GM12872 (cell line): ENCODE measurements around the gene COMMD10.

Source experiments
- CTCF ChIP-seq: IDR thresholded peaks from 3 replicates; pipeline ENCODE4 v1.5.1; 2011; ENCODE audit warnings: low read depth, mild to moderate bottlenecking, low read length, moderate library complexity; ENCODE audit not compliant: insufficient read depth

COMMD10 gene

DNA sequence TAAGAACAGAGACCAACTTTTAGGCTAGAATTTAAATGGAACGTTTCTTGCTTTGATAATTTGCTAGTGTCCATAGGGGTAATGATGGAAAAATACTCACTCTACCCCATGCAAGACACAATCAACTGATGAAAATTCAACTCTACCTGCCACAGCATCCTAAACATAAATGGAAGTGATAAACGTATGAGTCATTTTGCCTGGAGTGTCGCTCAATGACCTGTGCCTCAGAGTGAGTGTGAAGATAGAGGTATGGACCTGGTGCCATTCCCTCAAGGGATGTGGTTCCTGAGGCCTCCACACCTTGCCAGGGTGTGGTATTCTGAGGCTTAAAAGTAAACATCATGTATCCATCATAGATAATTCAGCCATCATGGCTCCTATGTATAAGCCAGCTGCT is 38.6 kb upstream of the COMMD10 start:
- TF ChIP-seq CTCF, result no peak

DNA sequence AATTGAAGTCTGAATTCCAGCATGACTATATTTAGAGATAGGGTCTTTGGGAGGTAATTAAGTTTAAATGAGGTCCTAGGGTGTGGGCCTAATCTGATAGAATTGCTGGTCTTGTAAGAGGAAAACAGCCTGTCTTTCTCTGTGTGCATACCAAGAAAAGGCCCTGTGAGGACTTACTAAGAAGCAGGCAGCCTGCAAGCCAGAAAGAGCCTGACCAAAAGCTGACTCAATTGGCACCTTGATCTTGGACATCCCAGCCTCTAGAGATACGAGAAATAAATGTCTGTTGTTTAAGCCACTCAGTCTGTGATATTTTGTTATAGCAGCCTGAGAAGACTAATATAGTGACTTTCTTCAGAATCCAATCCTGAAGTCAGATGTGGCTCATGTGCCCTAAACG is 38.0 kb upstream of the COMMD10 start:
- TF ChIP-seq CTCF, result no peak

GRCh38 chr5:116058346-116058936 is 26.4 kb upstream of the COMMD10 start:
- TF ChIP-seq CTCF, result no peak

GRCh38 chr5:116062352-116062751 is 22.5 kb upstream of the COMMD10 start:
- 0 out of 3 replicates have a peak, but pooled peaks have one; percentile 23 for TF ChIP-seq CTCF

DNA sequence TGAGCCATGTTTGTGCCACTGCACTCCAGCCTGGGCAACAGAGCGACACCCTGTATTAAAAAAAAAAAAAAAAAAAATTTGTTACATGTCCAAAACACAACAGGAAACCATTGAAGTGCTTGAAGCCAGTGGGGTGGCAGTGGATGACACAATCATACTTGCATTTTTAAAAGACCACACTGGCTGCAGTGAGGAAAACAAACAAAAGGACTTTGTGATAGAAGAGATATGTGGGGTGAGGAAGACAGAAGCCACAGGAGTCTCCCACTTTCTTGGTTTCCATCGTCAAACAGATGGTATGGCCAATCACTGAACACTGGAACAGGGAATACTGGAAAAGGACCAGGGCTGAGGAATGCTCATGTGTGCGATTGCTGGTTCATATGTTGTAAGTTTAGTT is 20.9 kb upstream of the COMMD10 start:
- TF ChIP-seq CTCF, result no peak

DNA sequence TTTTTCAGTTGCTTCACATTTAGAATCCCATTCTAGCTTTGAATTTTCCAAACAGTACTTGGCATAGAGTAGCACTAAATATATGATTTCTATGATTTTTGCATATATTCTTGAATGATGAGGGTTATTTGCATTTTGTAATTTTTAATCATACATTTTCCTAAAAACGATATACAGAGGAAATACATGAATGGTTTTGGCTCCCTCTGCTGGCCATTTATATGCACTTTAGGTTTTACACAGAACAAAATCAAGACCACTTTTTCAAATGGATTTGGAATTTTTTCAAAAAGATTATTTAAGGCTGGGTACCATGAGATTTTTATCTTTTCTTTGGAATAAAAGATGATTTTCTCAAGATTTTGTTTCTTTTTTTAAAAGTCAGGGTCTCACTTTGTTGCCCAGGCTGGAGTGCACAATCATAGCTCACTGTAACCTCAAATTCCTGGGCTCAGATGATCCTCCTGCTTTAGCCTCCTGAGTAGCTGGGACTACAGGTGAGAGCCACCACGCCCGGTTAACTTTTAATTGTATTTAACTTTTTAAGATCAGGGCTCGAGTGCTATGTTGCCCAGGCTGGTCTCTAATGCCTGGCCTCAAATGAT is 16.7 kb upstream of the COMMD10 start:
- TF ChIP-seq CTCF, result peak; percentile 53

- no peak for TF ChIP-seq CTCF
These were observed 13.6 kb upstream of the COMMD10 start for GRCh38 chr5:116071211-116071610.
